Esophagus muscularis mucosa (tissue), 4 donors: ENCODE results near the gene TM9SF2. TPM values are rescaled to one million over a fixed set of nuclear protein-coding genes. Genes with fewer than 3 reads are reported as not detected.

Experiments
- small RNA-seq, 3 donors: library from RNA; depleted of rRNA; stranded (forward); fragments of <200 nt; gene quantifications; one replicate each; pipeline ENCODE3, GENCODE V24; 2016
- total RNA-seq, 4 donors: library from RNA; depleted of rRNA; stranded (reverse); fragments of >200 nt; gene quantifications; one replicate each; pipeline versions ENCODE4 v1.1.0 to v1.2.1, GENCODE V29; 2016

Gene TM9SF2
- total RNA-seq, 4 donors from 2014 or later: 65.6 to 86.9 (median 71.8) TPM

Small RNA genes lying within 50 kb of the gene (small RNA-seq; reads per million reads assigned to genes)
- 0 to 0.08 (median 0) reads per million in 3 donors for gene AL139035.1

Other genes starting within 250 kb of the TM9SF2 start
- not detected for gene GPR18, start 243.1 kb upstream of the TM9SF2 start, total RNA-seq
- gene GPR183, start 194.1 kb upstream of the TM9SF2 start, total RNA-seq: 10 to 100 TPM; 11.9 to 32.1 (median 22.3) TPM
- 10 to 100 TPM in 2 of 4 donors, 1 to 10 TPM in 2; 7.5 to 11.7 (median 9.4) TPM for gene CLYBL, start 105.2 kb downstream of the TM9SF2 start, total RNA-seq